Esophagus muscularis mucosa (tissue), 4 donors: ENCODE data around the gene RSL24D1.

Experiments used
- CTCF ChIP-seq, 3 experiments: fragments of 200-600 bp in 2 of 3; fragments of 450-650 bp in 1 of 3; sonication (generic) in 2 of 3; IDR thresholded peaks; one replicate each; pipeline ENCODE4 v1.5.1; 2017 to 2019; ENCODE audit warnings: antibody characterized with exemption in 3 of 3, mild to moderate bottlenecking in 2 of 3, moderate library complexity in 1 of 3
- EP300 ChIP-seq: sonication (generic); formaldehyde crosslinking; IDR thresholded peaks from one replicate; pipeline ENCODE4 v1.6.1; 2017; ENCODE audit warnings: antibody characterized with exemption
- POLR2A ChIP-seq: fragments of 450-650 bp; IDR thresholded peaks from one replicate; pipeline ENCODE4 v1.6.1; 2017; ENCODE audit warnings: antibody characterized with exemption, moderate library complexity, mild to moderate bottlenecking, low read depth
- POLR2AphosphoS5 ChIP-seq, 2 donors: sonication (generic); formaldehyde crosslinking; IDR thresholded peaks; one replicate each; pipeline ENCODE4 v1.6.1; 2017; ENCODE audit warnings: antibody characterized with exemption in 2 of 2

GRCh38 chr15:55224892-55225291 lies 28.2 kb upstream of the RSL24D1 start:
- no peak for TF ChIP-seq POLR2A
- no peak for TF ChIP-seq CTCF (IDR thresholded peaks at IDR 0.05)
- TF ChIP-seq EP300, result no peak
- no peak for TF ChIP-seq POLR2AphosphoS5 (IDR thresholded peaks at IDR 0.05)
